Measurements from ENCODE around the gene TTC28.
A peak's percentile ranks its signal among the peaks of the same experiment; 100 is the strongest.

The TTC28 gene

DNA sequence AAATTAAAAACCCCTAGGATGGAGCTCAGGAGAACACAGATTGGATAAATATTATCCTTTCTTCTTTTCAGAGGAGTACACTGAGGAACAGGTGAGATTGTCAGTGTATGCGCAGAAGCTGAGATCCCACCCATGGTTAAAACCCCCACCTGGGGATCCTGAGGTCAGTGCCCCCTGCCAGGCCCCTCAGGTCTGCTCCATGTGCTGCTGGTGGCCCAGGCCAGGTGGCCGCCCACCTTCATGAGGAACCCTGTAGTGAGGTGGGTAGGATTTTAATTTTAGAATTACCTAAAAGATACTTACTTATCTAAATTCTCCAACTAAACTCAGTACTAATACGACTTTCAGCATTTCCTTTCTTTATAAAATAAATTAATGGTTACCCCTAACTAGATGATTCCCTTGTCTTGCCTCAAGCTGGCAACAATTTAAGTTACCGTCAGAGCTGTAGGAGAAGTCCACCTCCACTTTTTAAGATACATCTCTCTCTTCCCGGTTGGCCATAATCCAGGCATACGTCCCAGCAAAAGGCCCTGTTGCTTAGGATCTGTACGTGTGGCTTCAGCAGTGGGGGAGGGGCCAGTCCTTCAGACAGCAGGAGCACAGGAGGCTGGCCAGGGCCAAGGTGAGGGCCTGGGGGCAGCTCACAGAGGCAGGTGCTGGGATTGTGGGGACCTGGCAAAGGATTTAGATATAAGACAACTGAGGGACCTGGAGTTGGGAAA, 699.1 kb downstream of the TTC28 start:
- FAIRE-seq (no peak), DNase-seq (ENCODE audit: low spot score) (no peak)

DNA sequence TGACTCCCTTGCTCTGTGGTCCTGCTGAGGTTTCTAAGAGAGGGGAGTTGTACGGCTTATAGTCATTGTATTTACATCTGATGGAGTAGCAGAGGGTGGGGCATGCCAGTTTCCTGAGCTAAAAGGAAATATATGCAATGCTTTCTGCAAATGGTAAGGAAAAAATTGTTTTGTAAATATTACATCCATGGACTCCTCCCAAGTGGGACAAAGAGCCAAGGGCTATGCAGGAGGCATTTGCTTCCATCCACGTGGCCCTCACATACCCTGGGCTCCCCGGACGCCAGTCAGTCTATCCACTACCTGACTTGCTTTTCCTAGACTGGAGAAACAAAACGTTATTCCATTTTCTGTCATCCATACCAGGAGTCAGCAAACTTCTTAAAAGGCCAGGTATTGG, 700.8 kb downstream of the TTC28 start:
- FAIRE-seq (no peak), DNase-seq (ENCODE audit: low spot score) (no peak)

DNA sequence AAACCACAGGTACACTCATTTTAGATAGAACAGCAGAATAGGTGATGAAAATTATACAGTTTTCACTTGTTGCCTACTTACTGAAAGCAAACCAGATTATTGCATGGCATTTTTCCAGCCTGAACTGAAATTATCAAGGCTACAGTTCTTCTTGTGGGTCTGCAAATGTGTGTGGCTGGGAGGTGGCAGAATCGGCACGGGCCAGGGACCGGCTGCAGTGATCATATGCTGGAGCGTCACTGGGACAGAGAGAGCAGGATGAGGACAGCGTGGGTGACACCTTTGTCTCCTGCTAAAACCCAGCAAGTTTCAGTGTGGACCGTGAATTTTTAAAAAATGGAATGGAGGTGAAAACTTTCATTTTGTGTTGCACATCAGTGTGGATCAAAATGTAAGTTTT, 701.3 kb downstream of the TTC28 start:
- FAIRE-seq, result peak; percentile 44
- no peak for DNase-seq (ENCODE audit: low spot score)

DNA sequence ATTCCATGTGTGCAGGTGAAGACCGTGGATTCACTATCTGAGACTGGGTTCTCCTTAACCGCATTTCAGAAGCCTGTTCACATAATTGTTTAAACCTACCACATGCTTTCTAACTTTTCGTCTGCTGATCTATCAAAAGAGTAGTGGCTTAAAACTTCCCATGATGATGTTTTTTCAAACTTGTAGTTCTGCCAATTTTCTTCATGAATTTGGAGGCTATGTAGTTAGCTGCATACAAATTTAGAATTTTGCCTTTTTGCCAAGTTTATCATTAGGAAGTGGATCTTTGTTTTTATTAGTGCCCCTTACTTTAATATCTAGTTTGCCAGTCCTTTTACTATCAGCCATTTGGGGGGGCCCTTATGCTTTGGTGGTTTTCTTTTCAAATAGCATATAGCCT, 703.1 kb downstream of the TTC28 start:
- no peak for DNase-seq (ENCODE audit: low spot score)
- no peak for FAIRE-seq

DNA sequence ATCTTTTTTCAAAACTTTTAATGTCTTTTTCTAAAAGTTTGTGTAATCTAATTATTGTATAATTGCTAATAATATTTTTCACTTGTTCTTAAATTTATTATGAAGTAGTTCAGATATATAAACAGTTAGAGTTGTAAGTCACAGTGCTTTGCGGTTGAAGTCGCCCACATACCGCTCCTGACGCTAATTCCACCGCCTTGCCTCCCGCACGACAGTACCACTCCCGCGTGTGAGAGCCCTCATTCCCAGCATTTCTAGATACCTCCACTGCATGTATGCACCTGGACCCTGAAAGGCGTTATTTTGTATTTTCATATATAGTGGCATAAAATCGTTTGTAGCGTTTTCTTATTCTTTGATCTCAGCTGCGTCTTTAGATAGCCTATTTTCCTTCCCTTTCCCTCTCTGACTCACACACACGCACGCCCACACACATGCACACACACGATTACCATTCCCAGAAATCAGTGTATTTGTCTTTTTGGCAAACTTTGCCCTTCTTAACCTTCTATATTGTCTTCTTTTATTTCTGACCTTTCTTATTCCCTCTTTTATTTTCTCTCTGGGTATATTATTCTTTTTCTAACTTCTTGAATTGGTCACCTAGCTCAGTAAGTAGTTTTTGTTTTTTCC, 704.1 kb downstream of the TTC28 start:
- FAIRE-seq, result peak; percentile 81
- no peak for DNase-seq (ENCODE audit: low spot score)

DNA sequence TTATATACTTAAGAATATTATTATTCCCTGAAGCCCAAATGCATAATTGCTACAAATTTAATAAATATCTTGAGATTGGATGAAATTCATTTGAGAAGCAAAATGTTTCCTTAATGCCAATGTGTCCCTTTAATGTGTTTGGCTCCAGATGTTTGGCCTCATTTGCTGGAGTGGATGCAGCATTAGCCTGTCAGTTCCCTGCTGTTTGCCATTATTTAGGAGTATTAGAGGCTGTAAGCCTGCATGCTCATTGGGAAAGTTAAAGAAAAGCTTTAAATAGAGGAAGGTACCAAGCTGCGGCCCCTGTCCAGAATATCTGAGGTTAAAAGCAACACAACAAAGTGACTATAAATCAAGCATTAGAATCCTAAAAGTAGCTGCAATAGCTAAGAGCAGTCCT, 705.8 kb downstream of the TTC28 start:
- DNase-seq (ENCODE audit: low spot score) (no peak), FAIRE-seq (peak; percentile 88)

DNA sequence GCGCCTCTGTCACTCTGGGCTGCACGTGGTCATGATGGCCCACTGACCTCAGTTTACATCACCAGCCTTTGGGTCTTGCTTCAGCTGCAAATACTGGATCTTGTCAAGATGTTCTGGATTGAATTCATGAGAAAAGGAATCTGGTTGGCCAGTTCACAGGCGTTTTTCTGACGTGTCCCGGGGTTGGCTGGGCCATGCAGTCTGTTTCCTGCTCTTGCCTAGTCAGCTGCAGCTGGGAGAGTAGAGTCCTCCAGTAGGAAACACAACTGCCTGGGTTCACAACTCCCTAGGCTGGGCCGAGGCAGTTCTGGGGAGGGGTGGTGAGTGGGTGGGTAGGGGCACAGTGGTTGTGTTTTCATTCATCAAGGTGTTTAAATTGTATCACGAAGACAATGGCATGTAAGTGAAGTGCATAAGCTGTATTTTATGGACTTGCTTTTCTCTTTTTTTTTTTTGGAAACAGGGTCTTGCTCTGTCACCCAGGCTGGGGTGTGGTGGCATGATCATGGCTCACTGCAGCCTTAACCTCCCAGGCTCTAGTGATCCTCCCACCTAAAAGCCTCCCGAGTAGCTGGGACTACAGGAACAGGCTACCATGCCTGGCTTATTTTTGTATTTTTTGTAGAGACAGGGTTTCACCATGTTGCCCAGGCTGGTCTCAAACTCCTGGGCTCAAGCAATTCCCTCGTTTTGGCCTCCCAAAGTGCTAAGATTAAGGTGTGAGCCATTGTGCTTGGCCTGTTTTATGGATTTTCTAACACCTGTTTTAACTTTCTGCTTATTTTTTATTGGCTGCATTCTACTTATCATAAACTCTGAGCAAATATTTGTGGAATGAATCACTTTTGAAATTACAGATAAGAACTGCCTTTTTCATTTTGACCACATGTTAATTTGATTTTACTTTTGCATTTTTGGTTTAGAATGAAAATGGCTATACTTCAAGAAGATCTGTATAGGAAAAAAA, 706.6 kb downstream of the TTC28 start:
- FAIRE-seq (peak; percentile 89), DNase-seq (ENCODE audit: low spot score) (no peak)

DNA sequence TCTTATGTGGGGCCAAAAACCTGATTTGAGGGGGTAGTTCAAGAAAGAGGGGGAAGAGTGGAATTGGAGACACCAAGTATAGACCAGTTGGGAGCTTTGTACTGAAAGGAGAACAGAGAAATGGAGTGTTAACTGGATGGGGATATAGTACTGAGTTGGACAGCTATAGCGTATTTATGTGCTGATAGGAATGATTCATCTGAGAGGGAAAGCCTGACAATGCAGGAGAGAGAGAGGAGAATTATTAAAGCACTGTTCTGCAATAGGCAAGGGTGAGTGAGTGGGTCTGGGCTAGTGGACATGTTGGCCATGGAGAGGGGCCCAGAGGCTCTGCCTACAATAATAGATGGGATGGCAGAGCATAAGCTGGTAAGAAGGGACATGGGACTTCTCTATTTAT, 707.7 kb downstream of the TTC28 start:
- no peak for DNase-seq (ENCODE audit: low spot score)
- FAIRE-seq, result peak; percentile 96

DNA sequence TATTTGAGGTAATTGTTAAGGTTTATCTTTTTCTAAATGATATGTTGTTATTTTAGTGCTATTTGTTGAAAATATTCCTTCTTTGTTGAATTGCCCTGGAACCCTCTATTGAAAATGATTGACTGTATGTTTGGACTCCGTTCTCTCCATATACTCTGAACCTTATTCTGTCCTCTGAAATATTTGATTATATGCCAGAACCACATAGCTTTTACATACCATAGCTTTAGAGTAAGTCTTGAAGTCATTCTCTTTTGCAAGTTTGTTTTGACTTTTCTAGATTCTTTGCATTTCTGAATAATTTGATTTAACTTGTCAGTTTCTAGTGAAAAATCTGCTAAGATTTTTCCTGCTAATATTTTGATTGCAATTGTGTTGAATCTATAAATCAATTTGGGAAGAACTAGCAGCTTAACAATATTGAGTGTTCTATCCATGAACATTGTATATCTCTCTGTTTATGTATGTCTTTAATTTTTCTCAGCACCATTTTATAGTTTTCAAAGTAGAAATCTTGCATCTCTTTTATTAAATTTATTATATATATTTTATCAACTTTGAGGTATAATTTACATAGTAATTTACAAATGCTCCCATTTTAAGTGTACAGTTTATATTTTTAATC, 708.9 kb downstream of the TTC28 start:
- DNase-seq (ENCODE audit: low spot score) (no peak), FAIRE-seq (peak; percentile 13)

DNA sequence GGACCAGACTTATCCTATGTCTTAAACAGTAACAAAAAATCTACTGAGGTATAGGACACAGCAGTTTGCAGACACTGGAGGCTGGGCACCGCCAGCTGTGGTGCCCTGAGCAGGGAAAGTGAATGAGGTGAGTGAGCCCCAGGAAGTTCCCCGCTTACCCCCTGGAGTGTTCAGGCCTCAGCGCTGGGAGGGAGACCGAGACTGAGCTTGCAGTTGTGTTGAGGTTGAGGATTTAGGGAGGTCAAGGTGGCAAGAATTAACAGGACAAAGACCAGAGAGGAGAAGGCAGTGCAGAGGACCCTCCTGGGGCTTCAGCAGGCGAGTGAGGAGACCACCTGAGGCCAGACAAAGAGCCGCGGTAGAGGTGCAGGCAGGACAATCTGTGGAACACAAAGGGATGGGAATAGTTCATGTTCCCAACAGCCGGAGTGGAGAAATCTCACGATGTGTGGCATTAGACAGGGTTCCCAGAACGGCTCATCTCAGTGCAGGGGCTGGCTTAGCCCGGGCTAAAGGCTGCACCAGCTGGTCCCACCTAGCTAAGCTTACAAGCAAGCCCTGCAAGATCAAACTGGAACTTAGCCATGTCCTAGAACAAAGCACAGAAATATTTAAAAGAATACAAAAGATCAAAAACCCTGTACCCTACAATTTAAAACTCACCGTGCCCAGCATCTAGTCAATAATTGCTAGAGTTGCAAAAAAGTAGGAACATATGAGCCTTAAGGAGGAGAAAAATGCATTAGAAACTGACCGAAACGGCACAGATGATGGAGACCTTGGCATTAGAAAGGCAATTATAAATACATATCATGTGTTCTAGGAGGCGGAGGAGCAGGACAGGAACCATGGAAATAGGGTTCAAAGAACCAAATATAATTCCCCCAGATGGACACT, 713.2 kb downstream of the TTC28 start:
- FAIRE-seq (peak; percentile 82), DNase-seq (ENCODE audit: low spot score) (no peak)

DNA sequence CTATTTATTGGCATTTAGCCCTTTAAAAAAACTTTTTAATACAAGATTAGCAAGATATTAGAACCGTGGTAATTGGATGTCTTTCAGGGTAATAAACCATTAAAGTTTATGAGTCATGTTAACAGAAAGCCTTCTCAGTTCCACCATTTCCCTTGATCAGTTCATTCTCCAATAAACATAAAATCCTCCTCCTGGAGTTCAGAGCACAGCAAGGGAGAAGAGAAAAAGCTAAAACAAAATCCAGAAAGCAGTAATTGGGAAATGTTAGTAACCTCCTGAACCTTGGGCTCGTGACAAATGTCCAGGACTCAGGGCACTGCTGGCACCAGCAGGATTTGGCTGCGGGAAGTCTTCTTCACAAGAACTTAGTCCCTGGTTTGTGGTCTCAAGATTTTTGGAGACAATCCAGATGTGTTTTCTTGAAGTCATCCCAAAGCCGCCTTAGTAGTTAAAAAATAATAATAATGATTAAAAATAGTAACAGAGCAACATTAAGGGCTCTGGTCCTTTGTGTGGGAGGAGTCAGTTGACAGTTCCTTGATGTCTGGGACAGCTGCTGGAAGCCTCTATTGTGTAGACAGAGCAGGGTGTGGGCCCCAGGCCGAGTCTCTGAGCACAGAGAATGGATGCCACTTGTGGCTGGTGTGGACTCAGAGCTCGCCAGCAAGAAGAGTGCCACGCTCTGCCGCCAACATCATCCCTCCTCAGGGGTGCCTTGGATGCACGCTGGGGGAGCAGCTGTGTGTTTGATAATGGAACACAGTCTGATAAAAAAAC, 717.2 kb downstream of the TTC28 start:
- DNase-seq (ENCODE audit: low spot score) (no peak), FAIRE-seq (peak; percentile 79)

DNA sequence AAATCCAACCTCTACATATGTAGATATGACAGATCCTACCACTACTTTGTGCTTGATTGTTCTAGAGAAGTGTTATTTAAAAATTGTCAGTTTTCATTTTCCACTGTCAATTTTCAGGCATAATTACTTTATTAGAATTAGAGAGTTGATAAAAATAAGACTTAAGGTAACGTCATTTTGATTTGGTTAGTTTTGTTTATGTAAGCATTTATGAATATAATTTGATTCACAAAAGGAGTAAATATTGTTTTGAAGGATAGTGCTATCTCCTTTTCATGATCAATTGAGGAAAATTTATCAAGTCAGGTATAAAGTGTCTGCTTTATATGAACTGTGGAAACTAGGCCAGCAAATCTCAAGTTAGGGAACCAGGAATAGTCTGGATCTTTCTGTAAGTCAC, 718.0 kb downstream of the TTC28 start:
- FAIRE-seq (peak; percentile 30), DNase-seq (ENCODE audit: low spot score) (no peak)

DNA sequence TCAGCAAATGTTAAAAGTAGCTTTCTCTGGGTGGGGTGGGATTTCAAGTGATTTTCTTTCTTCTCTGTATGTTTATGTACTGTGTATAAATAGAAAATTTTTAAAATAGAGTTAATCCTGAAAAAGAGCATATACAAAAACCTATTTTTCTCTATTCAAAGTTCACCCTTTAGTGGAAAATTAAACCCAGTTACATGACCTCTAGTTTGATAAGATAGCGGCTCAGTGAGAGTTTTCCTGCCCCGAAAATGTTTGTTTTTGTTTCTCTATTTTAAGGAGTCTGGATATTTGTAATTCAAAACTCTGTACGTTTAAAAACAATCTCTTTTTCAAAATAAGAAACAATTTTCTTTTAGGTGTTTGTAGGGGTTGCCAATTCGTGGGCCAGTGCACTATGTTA, 718.5 kb downstream of the TTC28 start:
- DNase-seq (ENCODE audit: low spot score), result no peak
- FAIRE-seq, result no peak

DNA sequence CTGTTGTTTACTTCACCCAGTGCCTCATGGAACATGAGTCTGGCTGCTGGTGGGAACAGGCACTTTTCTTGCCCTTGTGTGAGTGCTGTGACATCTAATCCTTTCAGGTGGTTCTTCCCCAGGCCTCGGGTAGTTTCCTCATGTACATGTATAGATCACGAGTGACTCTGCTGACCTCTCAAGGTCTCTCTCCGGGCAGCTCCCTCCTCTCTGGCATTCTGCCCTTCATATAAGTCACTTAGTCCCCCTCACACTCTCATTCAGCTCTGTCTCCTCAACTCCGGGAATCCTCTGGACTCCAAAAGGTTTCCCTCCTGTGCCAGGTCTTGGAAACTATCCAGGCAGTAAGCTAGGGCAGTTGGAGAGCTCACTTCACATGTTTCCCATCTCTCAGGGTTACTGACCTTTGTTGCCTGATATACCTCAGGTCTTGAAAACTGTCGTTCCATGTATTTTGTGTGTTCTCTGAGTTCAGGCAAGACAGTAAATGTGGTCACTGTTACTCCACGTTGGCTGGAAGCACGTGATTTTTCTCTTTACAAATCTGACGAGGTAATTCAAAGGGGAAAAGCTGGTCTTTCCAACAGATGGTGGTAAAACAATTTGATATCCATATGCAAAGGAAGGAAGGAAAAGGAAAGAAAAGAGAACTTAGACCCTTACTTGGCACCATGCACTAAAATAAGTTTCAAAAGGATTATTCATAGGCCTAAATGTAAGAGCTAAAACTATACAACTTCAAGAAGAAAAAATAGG, 720.1 kb downstream of the TTC28 start:
- FAIRE-seq, result peak; percentile 5
- DNase-seq (ENCODE audit: low spot score), result no peak

DNA sequence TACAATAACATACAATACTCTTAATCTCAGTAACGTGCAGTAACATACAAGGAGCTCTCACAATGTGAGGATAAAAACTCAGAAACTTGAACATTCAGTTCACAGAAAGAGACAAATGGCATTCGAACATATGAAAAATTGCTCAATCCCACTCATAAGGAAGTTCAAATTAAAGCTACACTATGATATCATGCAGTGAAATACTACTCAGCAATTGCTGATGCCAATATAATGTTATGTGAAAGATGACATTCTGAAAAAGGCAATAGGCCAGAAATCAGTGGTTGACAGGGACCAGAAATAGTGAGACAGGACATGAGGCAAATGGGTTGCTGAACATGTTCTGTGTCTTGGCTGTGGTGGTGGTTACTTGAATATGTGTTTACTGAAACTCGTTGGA, 726.9 kb downstream of the TTC28 start:
- DNase-seq (ENCODE audit: low spot score) (no peak), FAIRE-seq (peak; percentile 94)

DNA sequence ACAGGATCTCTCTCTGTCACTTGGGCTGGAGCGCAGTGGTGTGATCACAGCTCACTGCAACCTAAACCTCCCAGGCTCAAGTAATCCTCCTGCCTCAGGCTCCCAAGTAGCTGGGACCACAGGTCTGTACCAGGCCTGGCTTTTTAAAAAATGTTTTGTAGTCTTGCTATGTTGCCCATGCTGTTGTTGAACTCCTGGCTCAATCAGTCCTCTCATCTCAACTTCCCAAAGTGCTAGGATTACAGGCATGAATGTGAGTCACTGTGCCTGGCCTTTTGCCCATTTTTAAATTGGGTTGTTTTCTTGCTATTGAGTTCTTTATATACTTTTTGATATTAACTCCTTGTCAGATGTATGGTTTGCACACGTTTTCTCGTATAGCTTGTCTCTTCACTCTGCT, 727.5 kb downstream of the TTC28 start:
- DNase-seq (ENCODE audit: low spot score) (no peak), FAIRE-seq (peak; percentile 27)

DNA sequence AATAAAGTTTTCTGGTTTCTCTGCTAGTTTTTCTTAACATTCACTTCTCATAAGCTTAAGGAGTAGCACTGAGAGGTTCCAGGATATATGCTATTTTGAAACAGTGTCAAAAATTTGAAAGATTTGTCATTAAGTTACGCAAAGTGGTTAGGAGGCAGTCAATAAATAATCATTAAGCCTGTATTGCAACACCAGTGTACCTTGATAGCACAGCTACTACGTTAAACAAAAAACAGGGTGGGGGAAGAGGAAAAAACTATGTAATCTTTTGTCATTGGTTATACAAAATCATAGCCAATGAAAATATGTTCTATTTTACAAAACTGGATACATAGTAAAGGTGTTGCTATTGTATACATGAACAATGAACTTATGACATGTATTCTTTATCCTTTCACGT, 730.2 kb downstream of the TTC28 start:
- FAIRE-seq (no peak), DNase-seq (ENCODE audit: low spot score) (no peak)

DNA sequence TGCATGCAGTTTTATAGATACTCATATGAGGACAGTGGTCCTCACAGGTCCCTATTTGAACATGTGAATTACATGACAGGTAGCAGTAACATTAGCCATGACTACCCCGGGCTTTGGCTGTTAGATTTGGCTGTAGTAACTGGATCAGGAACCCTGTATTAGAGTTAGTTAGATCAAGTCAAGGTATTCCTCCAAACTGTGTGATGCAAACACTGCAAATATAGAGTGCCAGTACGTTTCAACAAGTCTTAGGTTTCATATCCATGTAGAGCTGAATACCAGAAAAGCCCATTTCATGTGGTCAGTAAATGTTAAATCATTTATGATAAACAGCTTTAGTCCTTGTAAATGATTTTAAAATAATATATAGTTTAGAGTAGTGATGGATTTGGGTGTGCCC, 731.1 kb downstream of the TTC28 start:
- DNase-seq (ENCODE audit: low spot score) (no peak), FAIRE-seq (peak; percentile 72)

DNA sequence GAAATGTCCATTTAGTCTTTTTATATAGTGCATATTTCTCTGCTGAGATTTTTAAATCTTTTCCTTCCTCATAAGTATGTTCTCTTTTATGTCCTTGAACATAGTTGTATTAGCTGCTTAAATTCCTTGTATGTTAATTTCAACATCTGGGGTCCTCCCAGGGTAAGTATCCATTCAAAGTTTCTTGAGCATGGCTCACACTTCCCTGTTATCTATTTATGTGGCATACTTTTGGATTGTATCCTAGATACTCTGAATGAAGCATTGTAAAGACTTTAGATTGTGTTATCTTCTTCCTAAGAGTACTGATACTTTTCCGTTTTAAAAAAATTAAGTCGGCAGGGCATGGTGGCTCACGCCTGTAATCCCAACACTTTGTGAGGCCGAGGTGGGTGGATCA, 732.2 kb downstream of the TTC28 start:
- DNase-seq (ENCODE audit: low spot score), result no peak
- FAIRE-seq, result no peak
